RWPE2 (cell line): ENCODE measurements around the gene GSG1L.
"Not testable (repeated sequence)": the region's sequence is repeated elsewhere in the genome, so short reads cannot be mapped to it uniquely, and the experiment has no call there.

Experiments
- ATAC-seq: fragments of 200-7000 bp; cut with Tn5 transposase; 3 replicates; pipeline ENCODE4 v1.9.1; 2021; ENCODE audit warnings: low read depth
- DNase-seq: peaks from one replicate; pipeline ENCODE4 v3.0.0-alpha.2; 2020; ENCODE audit warnings: low spot score
- H3K27ac ChIP-seq: fragments of 450-650 bp; 2 replicates; pipeline ENCODE4 v1.5.1; 2017; ENCODE audit warnings: mild to moderate bottlenecking; ENCODE audit not compliant: poor library complexity, severe bottlenecking
- H3K27me3 ChIP-seq: fragments of 250-450 bp; sonication (Bioruptor Pico); 2 replicates; pipeline ENCODE4 v1.5.1; 2021; ENCODE audit warnings: mild to moderate bottlenecking, moderate library complexity; ENCODE audit not compliant: insufficient read depth, poor library complexity, severe bottlenecking
- H3K36me3 ChIP-seq: fragments of 250-450 bp; sonication (Bioruptor Pico); 2 replicates; pipeline ENCODE4 v1.5.1; 2020; ENCODE audit warnings: low read depth, mild to moderate bottlenecking, moderate library complexity
- H3K4me1 ChIP-seq: fragments of 250-450 bp; sonication (Bioruptor Pico); 2 replicates; pipeline ENCODE4 v1.5.1; 2021; ENCODE audit warnings: mild to moderate bottlenecking, moderate library complexity; ENCODE audit not compliant: insufficient read depth, poor library complexity, severe bottlenecking
- H3K4me3 ChIP-seq: fragments of 250-450 bp; sonication (Bioruptor Pico); 2 replicates; pipeline ENCODE4 v1.5.1; 2021; ENCODE audit warnings: mild to moderate bottlenecking, moderate library complexity; ENCODE audit not compliant: severe bottlenecking
- H3K9me3 ChIP-seq: fragments of 250-450 bp; sonication (Bioruptor Pico); 2 replicates; pipeline ENCODE4 v1.5.1; 2021; ENCODE audit warnings: mild to moderate bottlenecking, moderate library complexity; ENCODE audit not compliant: severe bottlenecking
- CTCF ChIP-seq: fragments of 450-650 bp; IDR thresholded peaks from one replicate; pipeline ENCODE4 v1.5.1; 2017; ENCODE audit warnings: mild to moderate bottlenecking, moderate library complexity; ENCODE audit not compliant: poor library complexity, severe bottlenecking

The GSG1L gene

GRCh38 chr16:27890866-27891265 is 172.6 kb downstream of the GSG1L start:
- H3K27me3 ChIP-seq, result peaks cover 8% of the 10 kb centered on the region
- DNase-seq (no peak), ATAC-seq (no peak)
- no peak overlapping the region for H3K4me3 ChIP-seq
- H3K4me1 ChIP-seq, result no peaks in the 10 kb centered on the region
- TF ChIP-seq CTCF, result no peak
- no peak overlapping the region for H3K27ac ChIP-seq
- H3K9me3 ChIP-seq, result no peaks in the 10 kb centered on the region
- no peaks in the 10 kb centered on the region for H3K36me3 ChIP-seq

GRCh38 chr16:27890006-27890405 is 173.5 kb downstream of the GSG1L start:
- ATAC-seq (no peak), DNase-seq (no peak)
- Histone ChIP-seq H3K9me3 (no peaks in the 10 kb centered on the region), H3K27me3 (peaks cover 6% of the 10 kb centered on the region), H3K36me3 (no peaks in the 10 kb centered on the region), H3K4me1 (no peaks in the 10 kb centered on the region), H3K4me3 (no peak overlapping the region), H3K27ac (no peak overlapping the region)
- no peak for TF ChIP-seq CTCF

- Histone ChIP-seq H3K36me3 (no peaks in the 10 kb centered on the region), H3K27ac (no peak overlapping the region), H3K9me3 (no peaks in the 10 kb centered on the region), H3K4me1 (no peaks in the 10 kb centered on the region), H3K27me3 (peaks cover 3% of the 10 kb centered on the region), H3K4me3 (no peak overlapping the region)
- DNase-seq (no peak), ATAC-seq (no peak)
- no peak for TF ChIP-seq CTCF
Observed at GRCh38 chr16:27883576-27883975, 179.9 kb downstream of the GSG1L start.

GRCh38 chr16:27880287-27880686 is 183.2 kb downstream of the GSG1L start:
- no peak for TF ChIP-seq CTCF
- Histone ChIP-seq H3K27ac (no peak overlapping the region), H3K4me1 (no peaks in the 10 kb centered on the region), H3K4me3 (no peak overlapping the region), H3K9me3 (no peaks in the 10 kb centered on the region), H3K36me3 (no peaks in the 10 kb centered on the region), H3K27me3 (no peaks in the 10 kb centered on the region)
- ATAC-seq, result no peak
- DNase-seq, result no peak

GRCh38 chr16:27879601-27880247 is 183.8 kb downstream of the GSG1L start:
- DNase-seq (no peak), ATAC-seq (no peak)
- H3K36me3 ChIP-seq, result no peaks in the 10 kb centered on the region
- no peaks in the 10 kb centered on the region for H3K27me3 ChIP-seq
- H3K27ac ChIP-seq, result no peak overlapping the region
- no peak overlapping the region for H3K4me3 ChIP-seq
- TF ChIP-seq CTCF, result no peak
- H3K4me1 ChIP-seq, result no peaks in the 10 kb centered on the region
- no peaks in the 10 kb centered on the region for H3K9me3 ChIP-seq

DNA sequence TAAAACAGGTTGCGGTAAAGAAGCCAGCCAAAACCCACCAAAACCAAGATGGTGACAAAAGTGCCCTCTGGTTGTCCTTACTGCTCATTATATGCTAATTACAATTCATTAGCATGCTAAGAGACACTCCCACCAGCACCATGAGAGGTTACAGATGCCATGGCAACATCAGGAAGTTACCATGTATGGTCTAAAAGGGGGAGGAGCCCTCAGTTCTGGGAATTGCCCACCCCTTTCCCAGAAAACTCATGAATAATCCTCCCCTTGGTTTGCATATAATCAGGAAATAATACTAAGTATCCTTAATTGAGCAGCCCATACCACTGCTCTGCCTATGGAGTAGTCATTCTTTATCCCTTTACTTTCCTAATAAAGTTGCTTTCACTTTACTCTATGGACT is 190.9 kb downstream of the GSG1L start:
- H3K36me3 ChIP-seq, result not testable (repeated sequence)

More for the DNA sequence above, 190.9 kb downstream of the GSG1L start:
- ATAC-seq, H3K4me3 ChIP-seq, H3K27me3 ChIP-seq, H3K4me1 ChIP-seq, H3K9me3 ChIP-seq, H3K27ac ChIP-seq, DNase-seq: not testable (repeated sequence)
